ENCODE results near the gene ZMAT5. TPM values are rescaled to one million over a fixed set of nuclear protein-coding genes. Genes with fewer than 3 reads are reported as not detected.

ZMAT5 gene
- total RNA-seq, 6 donors from 2014 or later = 9.4 to 24.4 (median 22.4) TPM

- Histone ChIP-seq H3K27me3 (no peaks in the 10 kb centered on the region), H3K4me1 (peaks cover 8 to 17% (median 12%) of the 10 kb centered on the region in 4 donors), H3K27ac (no peak overlapping the region), H3K36me3 (peaks cover 0 to 21% (median 16%) of the 10 kb centered on the region in 4 donors), H3K4me3 (no peak overlapping the region), H3K9me3 (no peaks in the 10 kb centered on the region)
- DNase-seq (no peak), ATAC-seq (ENCODE audit: low FRiP score in 2 of 2) (no peak)
- no peak for TF ChIP-seq POLR2A (IDR thresholded peaks at IDR 0.05)
- no peak for TF ChIP-seq POLR2AphosphoS5 (IDR thresholded peaks at IDR 0.05)
- no peak for TF ChIP-seq CTCF (IDR thresholded peaks at IDR 0.05)
- TF ChIP-seq EP300 (IDR thresholded peaks at IDR 0.05) = no peak
- 75 to 80% methylated on average over 1 to 2 of the region's 2 CpGs for WGBS, 2 donors
These were observed 6.4 kb upstream of the ZMAT5 start for GRCh38 chr22:29773233-29773632.

- H3K36me3 ChIP-seq = peaks cover 0 to 21% (median 16%) of the 10 kb centered on the region in 4 donors
- H3K27me3 ChIP-seq = no peaks in the 10 kb centered on the region
- ATAC-seq (ENCODE audit: low FRiP score in 2 of 2) (peak in 1 of 2 donors; percentile 59), DNase-seq (peak in 1 of 2 donors; percentile 31)
- 60 to 61% methylated on average over 5 of the region's 5 CpGs for WGBS, 2 donors
- H3K4me1 ChIP-seq = peaks cover 13 to 23% (median 16%) of the 10 kb centered on the region in 4 donors
- no peak overlapping the region for H3K4me3 ChIP-seq
- no peaks in the 10 kb centered on the region for H3K9me3 ChIP-seq
- no peak for TF ChIP-seq EP300 (IDR thresholded peaks at IDR 0.05)
- no peak for TF ChIP-seq POLR2A (IDR thresholded peaks at IDR 0.05)
- TF ChIP-seq CTCF (IDR thresholded peaks at IDR 0.05) = no peak
- no peak for TF ChIP-seq POLR2AphosphoS5 (IDR thresholded peaks at IDR 0.05)
- no peak overlapping the region for H3K27ac ChIP-seq
These were observed 5.4 kb upstream of the ZMAT5 start for GRCh38 chr22:29772170-29772641.

- Histone ChIP-seq H3K36me3 (peaks cover 0 to 21% (median 16%) of the 10 kb centered on the region in 4 donors), H3K27ac (no peak overlapping the region), H3K4me3 (no peak overlapping the region), H3K27me3 (no peaks in the 10 kb centered on the region), H3K4me1 (peaks cover 22 to 37% (median 24%) of the 10 kb centered on the region in 4 donors), H3K9me3 (no peaks in the 10 kb centered on the region)
- no peak for ATAC-seq (ENCODE audit: low FRiP score in 2 of 2)
- DNase-seq = peak in 1 of 2 donors; percentile 64
- WGBS, 2 donors = 76 to 88% methylated on average over 2 of the region's 2 CpGs
- no peak for TF ChIP-seq POLR2AphosphoS5 (IDR thresholded peaks at IDR 0.05)
- no peak for TF ChIP-seq CTCF (IDR thresholded peaks at IDR 0.05)
These were observed 3.0 kb upstream of the ZMAT5 start for GRCh38 chr22:29769723-29770321.

GRCh38 chr22:29768052-29768693, 1.4 kb upstream of the ZMAT5 start:
- H3K36me3 ChIP-seq = peaks cover 0 to 21% (median 16%) of the 10 kb centered on the region in 4 donors
- no peak for TF ChIP-seq POLR2A (IDR thresholded peaks at IDR 0.05)
- no peak for TF ChIP-seq CTCF (IDR thresholded peaks at IDR 0.05)
- no peak for TF ChIP-seq EP300 (IDR thresholded peaks at IDR 0.05)
- H3K27me3 ChIP-seq = no peaks in the 10 kb centered on the region
- peak overlapping the region; percentile 74 to 92 (median 85) for H3K4me3 ChIP-seq
- ATAC-seq (ENCODE audit: low FRiP score in 2 of 2) (no peak), DNase-seq (no peak)
- 39 to 43% methylated on average over 6 of the region's 6 CpGs for WGBS, 2 donors
- peak overlapping the region in 3 of 4 donors; percentile 85 to 90 (median 87) for H3K27ac ChIP-seq
- no peaks in the 10 kb centered on the region for H3K9me3 ChIP-seq
- H3K4me1 ChIP-seq = peaks cover 22 to 37% (median 25%) of the 10 kb centered on the region in 4 donors
